Measurements from ENCODE around the gene HPCAL1.

HPCAL1 gene

DNA sequence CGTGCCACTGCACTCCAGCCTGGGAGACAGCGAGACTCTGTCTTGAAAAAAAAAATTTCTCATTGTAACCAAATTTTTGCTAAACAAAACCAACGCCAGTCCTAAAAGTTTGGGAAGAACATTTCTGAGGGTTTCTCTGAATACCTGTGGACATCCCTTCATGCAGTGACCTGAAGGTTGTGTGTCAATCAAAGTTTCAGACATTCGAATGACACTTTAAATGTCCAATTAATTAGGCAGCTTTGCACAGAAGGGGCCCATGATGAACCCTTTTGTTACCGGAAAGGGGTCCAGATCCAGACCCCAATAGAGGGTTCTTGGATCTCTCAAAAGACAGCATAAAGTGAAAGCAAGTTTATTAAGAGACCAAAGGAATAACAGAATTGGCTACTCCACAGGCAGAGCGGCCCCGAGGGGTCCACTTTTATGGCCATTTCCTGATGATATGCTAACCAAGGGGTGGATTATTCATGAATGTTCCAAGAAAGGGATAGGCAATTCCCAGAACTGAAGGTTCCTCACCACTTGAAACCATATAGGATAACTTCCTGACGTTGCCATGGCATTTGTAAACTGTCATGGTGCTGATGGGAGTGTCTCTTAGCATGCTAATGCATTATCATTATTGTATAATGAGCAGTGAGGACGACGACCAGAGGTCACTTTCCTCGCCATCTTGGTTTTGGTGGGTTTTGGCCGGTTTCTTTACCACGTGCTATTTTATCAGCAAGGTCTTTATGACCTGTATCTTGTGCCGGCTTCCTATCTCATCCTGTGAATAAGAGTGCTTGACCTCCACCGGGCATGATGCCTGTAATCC, 27.5 kb upstream of the HPCAL1 start:
- DNase-seq (ENCODE audit: low read depth in 2 of 2) = no peak
- TF ChIP-seq, protein P1, sequence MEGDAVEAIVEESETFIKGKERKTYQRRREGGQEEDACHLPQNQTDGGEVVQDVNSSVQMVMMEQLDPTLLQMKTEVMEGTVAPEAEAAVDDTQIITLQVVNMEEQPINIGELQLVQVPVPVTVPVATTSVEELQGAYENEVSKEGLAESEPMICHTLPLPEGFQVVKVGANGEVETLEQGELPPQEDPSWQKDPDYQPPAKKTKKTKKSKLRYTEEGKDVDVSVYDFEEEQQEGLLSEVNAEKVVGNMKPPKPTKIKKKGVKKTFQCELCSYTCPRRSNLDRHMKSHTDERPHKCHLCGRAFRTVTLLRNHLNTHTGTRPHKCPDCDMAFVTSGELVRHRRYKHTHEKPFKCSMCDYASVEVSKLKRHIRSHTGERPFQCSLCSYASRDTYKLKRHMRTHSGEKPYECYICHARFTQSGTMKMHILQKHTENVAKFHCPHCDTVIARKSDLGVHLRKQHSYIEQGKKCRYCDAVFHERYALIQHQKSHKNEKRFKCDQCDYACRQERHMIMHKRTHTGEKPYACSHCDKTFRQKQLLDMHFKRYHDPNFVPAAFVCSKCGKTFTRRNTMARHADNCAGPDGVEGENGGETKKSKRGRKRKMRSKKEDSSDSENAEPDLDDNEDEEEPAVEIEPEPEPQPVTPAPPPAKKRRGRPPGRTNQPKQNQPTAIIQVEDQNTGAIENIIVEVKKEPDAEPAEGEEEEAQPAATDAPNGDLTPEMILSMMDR (IDR thresholded peaks at IDR 0.05; ENCODE audit: low read depth, low read length) = no peak
- no peak overlapping the region for H3K4me3 ChIP-seq (replicated peaks in 1 of 2; ENCODE audit: low read depth in 2 of 2, low read length in 2 of 2)

DNA sequence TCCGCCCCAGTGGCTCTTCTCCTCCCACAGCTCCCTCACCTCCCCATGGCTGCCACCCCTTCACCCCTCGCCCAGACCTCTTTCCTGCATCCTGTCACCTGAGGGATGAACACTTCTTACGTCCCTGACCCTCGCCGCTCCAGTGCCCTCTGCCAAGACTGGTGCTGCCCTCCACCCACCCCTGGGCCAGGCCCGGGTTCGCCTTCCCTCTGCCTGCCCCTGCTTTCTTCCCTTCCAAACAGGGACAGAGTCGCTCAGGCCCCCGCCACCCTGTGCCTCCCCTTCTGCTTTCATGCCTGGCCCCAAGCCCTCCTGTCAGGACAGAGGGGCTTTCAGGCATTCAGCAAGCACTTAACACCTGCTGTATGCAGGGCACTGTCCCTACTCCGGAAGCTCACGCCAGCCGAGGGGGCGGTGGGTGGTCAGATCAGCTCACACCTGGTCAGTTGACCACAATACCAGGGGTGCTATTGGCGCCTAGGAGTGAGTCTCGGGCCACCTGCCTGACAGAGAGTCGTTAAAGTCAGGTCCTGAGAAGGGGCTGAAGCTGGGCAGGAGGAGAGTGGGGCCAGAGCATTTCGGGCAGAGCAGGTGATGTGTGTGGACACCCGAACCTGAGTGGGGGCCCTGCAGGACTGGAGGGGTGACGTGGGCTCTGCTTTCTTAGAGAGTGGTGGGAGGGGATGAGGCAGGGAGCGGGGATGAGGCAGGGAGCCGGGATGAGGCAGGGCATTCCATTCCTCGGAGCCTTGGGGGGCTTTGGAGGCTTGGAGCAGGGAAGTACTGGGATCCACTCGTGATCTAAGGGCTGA, 26.0 kb upstream of the HPCAL1 start:
- no peak overlapping the region for H3K4me3 ChIP-seq (replicated peaks in 1 of 2; ENCODE audit: low read depth in 2 of 2, low read length in 2 of 2)
- TF ChIP-seq, protein P1 (IDR thresholded peaks at IDR 0.05; ENCODE audit: low read depth, low read length) = no peak

DNA sequence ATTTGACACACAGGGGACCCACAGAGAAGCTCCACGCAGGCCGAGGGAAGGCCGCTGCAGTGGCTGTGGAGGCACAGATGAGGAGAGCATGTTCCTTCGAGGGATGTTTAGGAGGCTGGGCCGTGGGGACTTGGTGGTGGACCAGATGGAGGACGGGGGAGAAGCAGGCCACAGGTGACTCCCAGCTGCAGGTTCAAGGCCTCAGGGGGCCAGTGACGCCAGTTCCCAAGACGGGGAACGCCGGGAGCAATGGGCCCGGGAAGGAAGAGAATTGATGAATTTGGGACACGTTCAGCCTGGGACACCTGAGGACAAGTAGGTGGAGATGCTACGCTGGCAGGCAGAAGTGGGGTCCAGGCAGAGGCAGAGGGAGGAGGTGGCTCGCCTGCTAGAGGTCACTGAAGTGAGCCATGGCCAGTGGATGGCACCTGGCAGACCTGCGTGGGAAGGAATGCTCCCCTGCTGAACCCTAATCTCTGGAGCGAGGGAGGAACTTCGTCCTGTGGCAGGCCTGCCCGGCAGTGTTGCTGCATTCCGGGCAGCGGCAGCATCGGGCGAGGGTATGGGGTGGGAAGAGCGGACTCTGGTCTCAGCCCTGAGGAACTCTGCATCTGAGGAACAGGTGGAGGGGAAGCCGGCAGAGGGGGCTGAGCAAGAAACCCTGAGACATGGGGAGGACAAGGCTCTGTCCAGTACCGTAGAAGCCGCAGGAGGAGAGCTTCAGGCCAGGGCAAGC, 25.2 kb upstream of the HPCAL1 start:
- H3K4me3 ChIP-seq (replicated peaks in 1 of 2; ENCODE audit: low read depth in 2 of 2, low read length in 2 of 2) = no peak overlapping the region
- TF ChIP-seq, protein P1 (IDR thresholded peaks at IDR 0.05; ENCODE audit: low read depth, low read length) = no peak
- DNase-seq (ENCODE audit: low read depth in 2 of 2) = no peak

More for the DNA sequence above, 26.0 kb upstream of the HPCAL1 start:
- no peak for DNase-seq (ENCODE audit: low read depth in 2 of 2)

DNA sequence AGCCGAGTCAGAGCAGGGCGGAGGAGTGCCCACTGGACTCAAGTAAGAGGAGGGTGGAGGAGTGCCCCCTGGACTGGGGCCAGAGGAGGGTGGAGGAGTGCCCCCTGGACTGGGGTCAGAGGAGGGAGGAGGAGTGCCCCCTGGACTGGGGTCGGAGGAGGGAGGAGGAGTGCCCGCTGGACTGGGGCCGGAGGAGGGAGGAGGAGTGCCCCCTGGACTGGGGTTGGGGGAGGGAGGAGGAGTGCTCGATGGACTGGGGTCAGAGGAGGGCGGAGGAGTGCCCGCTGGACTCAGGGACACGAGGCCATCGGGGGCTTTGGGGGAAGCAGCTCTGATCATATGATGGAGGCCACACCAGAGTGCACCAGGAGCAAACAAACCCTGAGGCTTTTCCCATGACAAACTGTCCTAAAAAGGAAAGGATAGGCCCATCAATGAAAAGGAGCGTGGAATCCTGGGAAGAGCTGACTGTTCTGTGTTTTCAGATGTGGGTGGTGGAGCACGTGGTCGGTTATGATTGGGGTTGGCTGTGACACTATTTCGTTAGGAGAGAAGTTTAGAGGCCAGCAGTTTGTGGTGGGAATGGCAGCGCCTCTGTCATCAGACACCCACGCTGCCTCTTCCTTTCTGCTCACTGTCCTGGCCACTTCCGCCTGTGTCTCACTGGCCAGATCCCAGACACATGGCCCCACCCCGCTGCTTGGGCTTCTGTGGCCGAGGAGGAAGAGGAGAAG, 24.5 kb upstream of the HPCAL1 start:
- TF ChIP-seq, protein P1 (IDR thresholded peaks at IDR 0.05; ENCODE audit: low read depth, low read length) = no peak
- DNase-seq (ENCODE audit: low read depth in 2 of 2) = peak; percentile 55 to 75
- H3K4me3 ChIP-seq (replicated peaks in 1 of 2; ENCODE audit: low read depth in 2 of 2, low read length in 2 of 2) = no peak overlapping the region

DNA sequence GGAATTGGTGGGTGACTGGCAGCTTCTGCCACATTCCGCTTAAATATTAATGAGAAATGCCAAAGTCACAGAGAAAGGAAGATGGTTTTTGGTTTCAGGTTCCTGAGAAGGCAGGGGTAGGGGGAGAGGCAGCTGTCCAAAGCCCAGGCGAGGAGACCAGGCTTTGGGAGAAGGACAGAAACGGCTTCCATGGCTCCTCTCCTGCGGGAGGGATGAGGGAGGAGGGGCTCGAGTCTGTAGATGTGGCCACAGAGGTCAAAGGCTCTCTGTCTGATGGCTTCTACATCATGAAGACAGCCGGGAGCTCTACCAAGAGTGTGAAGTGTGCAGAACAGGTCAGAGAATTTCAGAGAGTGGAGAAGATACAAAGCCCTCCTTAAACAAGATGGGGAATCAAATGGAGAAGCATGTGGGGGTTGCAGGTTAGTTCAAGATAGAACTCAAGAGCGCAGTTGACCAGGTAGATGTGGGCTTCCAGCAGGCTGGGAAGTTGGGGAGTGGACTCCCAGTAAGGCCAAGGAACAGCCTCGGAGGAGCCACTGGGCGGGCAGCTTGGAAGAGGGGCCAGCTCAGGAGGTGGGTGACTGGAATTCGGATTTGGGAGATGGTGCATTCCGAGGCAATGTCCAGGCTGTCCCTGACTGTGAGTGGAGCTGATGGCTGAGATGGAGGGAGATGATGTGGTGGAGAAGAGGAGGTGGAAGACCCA, 23.8 kb upstream of the HPCAL1 start:
- DNase-seq (ENCODE audit: low read depth in 2 of 2) = peak in 1 of 2 donors; percentile 9
- no peak overlapping the region for H3K4me3 ChIP-seq (replicated peaks in 1 of 2; ENCODE audit: low read depth in 2 of 2, low read length in 2 of 2)
- TF ChIP-seq, protein P1 (IDR thresholded peaks at IDR 0.05; ENCODE audit: low read depth, low read length) = no peak
